HG02852 (cell line): Measurements from ENCODE around the gene MPP4.
A peak's percentile ranks its signal among the peaks of the same experiment; 100 is the strongest.
"Not testable (repeated sequence)": the region's sequence is repeated elsewhere in the genome, so short reads cannot be mapped to it uniquely, and the experiment has no call there.

Experiments used
- ATAC-seq: cut with Tn5 transposase; IDR thresholded peaks from one replicate; pipeline ENCODE4 v1.9.1; 2021; ENCODE audit warnings: mild to moderate bottlenecking, moderate library complexity; ENCODE audit not compliant: unreplicated experiment

Gene MPP4

DNA sequence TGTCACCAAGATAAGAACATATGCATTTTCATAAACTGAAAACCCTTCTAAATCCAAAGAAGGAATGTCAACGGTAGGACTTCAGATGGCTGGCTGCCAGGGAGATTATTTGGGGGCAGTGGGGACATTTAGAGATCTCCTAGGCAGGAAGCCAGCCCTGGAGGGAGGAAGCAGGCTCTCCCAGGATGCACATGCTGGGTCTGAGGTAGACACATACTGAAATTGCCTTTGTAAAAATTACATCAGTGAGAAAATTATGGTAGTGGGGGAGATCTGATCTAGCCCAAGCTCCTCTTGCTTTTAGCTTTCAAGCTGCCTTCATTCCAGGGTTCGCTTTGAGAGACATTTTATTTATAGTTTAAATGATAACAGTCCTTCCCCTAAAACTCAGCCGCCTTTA is 24.1 kb downstream of the MPP4 start:
- ATAC-seq, result no peak

GRCh38 chr2:201673546-201673945 is 24.9 kb downstream of the MPP4 start:
- no peak for ATAC-seq

DNA sequence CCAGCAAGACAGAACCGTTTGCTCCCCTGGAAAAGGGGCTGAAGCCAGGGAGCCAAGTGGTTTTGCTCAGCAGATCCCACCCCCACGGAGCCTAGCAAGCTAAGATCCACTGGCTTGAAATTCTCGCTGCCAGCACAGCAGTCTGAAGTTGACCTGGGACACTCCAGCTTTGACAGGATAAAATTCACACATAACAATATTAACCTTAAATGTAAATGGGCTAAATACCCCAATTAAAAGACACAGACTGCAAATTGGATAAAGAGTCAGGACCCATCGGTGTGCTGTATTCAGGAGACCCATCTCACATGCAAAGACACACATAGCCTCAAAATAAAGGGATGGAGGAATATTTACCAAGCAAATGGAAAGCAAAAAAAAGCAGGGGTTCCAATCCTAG is 27.2 kb downstream of the MPP4 start:
- ATAC-seq, result not testable (repeated sequence)

GRCh38 chr2:201669865-201670264 is 28.6 kb downstream of the MPP4 start:
- no peak for ATAC-seq

GRCh38 chr2:201668402-201668910 is 30.0 kb downstream of the MPP4 start:
- ATAC-seq, result no peak

DNA sequence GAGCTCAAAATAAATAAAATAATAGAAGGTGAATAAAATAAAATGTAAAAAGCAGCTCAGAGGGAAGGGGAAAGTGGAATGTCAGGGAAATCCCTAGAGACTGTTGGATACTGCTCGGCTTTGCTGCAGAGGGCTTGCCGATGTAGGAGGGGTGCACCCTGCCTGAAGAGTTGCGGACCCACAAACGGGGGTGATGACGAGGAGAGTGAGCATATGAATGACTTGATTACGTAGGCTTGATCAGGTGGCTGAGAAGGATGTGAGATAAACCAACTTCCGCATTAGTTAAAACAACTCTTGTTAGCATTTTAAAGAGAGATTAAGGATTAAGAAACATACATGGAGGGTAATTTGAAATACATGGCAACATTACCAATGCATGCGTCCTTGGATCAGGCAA is 34.1 kb downstream of the MPP4 start:
- ATAC-seq, result no peak

GRCh38 chr2:201661366-201661765 is 37.1 kb downstream of the MPP4 start:
- no peak for ATAC-seq

- no peak for ATAC-seq
These were observed 38.0 kb downstream of the MPP4 start for GRCh38 chr2:201660293-201660895.

GRCh38 chr2:201656740-201657139 is 41.7 kb downstream of the MPP4 start:
- no peak for ATAC-seq

- ATAC-seq, result no peak
These were observed 42.3 kb downstream of the MPP4 start for GRCh38 chr2:201656102-201656501.

GRCh38 chr2:201654616-201655384 is 43.6 kb downstream of the MPP4 start:
- no peak for ATAC-seq

- ATAC-seq, result no peak
These were observed 45.2 kb downstream of the MPP4 start for GRCh38 chr2:201653221-201653620.

DNA sequence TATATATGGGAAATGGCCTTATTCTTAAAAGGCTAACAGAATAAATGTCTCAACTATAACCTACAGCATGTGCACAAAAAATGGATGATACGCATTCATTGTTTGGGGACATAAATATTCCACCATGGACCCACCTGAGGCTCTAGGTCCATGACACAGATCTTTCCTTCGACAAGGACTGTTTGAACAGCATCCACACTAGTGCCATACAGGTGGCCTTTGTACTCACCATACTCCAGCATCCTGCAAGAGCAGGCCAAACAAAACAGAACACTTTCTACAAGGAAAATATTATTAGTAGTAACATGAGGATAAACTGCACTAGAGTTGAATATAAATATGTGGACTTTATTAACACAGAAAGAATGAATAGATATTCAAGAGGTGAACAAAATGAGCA is 49.0 kb downstream of the MPP4 start:
- no peak for ATAC-seq

- no peak for ATAC-seq
These were observed 51.0 kb downstream of the MPP4 start for GRCh38 chr2:201647431-201647830.

DNA sequence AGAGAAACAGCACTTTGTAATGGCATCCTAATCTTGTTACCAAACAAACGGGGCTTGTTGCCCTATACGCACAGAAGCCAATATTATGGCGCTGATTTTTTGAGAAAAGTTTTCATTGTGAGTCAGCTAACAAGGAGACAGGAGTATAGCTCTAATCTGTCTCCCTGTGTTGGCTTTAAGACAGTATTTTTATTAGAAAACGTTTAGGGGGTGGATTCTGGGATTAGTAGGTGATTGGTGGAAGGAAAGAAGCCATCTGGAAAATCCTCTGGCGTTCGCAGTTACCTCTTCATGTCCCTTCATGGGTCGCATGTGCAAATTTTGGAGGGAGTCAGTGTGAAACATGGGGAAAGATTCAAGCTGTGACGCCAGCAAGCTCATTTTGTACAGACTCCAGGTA is 54.4 kb downstream of the MPP4 start:
- ATAC-seq, result no peak

- ATAC-seq, result peak; percentile 42
These were observed 55.1 kb downstream of the MPP4 start, which contains the start of gene TMEM237 for GRCh38 chr2:201643216-201643890. TMEM237 (minus strand) TSS chr2:201643503; CDS start chr2:201643400, 103 bp downstream.

DNA sequence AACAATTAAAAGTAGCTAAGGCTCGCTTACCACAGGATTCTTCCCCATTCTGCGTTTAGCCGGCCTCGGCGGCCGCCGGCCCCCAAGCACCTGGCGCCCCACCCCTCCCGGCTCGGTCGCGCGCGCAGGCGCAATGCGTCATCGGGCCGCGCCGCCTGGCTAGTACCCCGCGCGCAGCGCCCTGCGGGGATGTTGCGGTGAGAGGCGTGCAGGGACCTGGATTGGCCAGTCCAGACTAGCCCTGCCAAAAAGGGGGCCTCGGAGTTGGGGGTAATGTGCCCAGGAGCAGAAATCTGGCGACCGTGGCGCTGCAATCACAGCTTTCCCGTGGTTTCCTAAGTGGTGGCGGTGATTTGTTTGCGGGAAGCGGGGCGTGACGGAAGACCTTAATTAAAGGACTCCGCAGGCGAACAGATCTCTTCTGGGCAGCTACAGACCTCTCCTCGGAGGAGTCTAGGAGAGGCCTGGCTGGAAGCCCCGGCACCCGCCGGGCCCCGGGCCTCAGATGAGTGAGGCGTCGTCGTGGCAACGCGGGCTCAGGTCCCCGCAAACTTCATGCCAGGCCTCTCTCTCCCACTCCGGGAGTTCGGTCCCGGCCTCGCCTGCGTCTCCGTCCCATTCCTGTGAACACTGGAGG is 55.7 kb downstream of the MPP4 start:
- ATAC-seq, result peak; percentile 76

GRCh38 chr2:201642086-201642578 is 56.3 kb downstream of the MPP4 start:
- ATAC-seq, result peak; percentile 41

GRCh38 chr2:201639205-201639604 is 59.2 kb downstream of the MPP4 start:
- ATAC-seq, result no peak

GRCh38 chr2:201638326-201638725 is 60.1 kb downstream of the MPP4 start:
- no peak for ATAC-seq

DNA sequence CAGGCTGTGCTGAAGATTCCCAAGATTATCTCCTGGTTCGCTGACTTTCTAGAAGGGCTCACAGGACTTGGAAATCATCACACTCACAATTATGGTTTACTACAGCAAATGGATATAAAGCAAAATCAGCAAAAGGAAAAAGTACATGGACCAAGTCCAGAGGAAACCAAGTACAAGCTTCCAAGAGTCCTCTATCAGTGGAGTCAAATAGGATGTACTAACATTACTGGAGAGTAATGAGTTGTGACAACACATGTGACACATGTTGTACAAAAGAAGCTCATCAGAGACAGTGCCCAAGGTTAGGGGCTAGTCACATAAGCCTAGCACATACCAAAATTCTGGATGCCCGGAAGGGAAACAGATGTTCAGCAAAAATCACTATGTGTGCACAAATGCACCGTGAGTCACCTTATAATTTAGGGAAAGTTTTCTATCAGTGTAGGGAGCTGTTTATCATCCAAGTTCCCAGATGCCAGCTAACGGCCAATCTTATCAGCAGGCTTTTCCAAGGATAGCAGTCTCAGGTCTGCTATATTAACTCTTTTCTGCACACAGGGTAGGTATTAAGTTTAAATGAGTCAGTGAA is 64.7 kb downstream of the MPP4 start:
- no peak for ATAC-seq
